ENCODE data around the gene TMEM165.

- TF ChIP-seq CTCF (IDR thresholded peaks at IDR 0.05; ENCODE audit: low read length), result no peak
- TF ChIP-seq EZH2 (IDR thresholded peaks at IDR 0.05; ENCODE audit: borderline replicate concordance, low read length), result no peak
Observed at GRCh38 chr4:55355555-55355954, 40.2 kb upstream of the TMEM165 start.
